Skeletal muscle tissue (tissue), 4 donors: ENCODE results near the gene CRY2. TPM values are rescaled to one million over a fixed set of nuclear protein-coding genes. Genes with fewer than 3 reads are reported as not detected.
"Not testable (repeated sequence)": the region's sequence is repeated elsewhere in the genome, so short reads cannot be mapped to it uniquely, and the experiment has no call there.

ENCODE experiments used
- H3K27ac ChIP-seq: one replicate; pipeline ENCODE4 v1.7.0; 2013; ENCODE audit warnings: mild to moderate bottlenecking, low read depth, low read length, inconsistent platforms
- H3K27me3 ChIP-seq, 3 donors: one replicate each; pipeline ENCODE4 v1.7.0; 2013; ENCODE audit warnings: low read length in 3 of 3; ENCODE audit not compliant: control insufficient read depth in 3 of 3, insufficient read depth in 3 of 3
- H3K36me3 ChIP-seq, 3 donors: one replicate each; pipeline ENCODE4 v1.7.0; 2013; ENCODE audit warnings: low read length in 3 of 3; ENCODE audit not compliant: control insufficient read depth in 3 of 3, insufficient read depth in 3 of 3
- H3K4me1 ChIP-seq, 3 donors: one replicate each; pipeline ENCODE4 v1.7.0; 2013; ENCODE audit warnings: low read length in 3 of 3, mild to moderate bottlenecking in 3 of 3; ENCODE audit not compliant: control insufficient read depth in 3 of 3, insufficient read depth in 3 of 3
- H3K4me3 ChIP-seq, 3 donors: one replicate each; pipeline ENCODE4 v1.7.0; 2013; ENCODE audit warnings: low read length in 3 of 3
- H3K9ac ChIP-seq, 3 donors: one replicate each; pipeline ENCODE4 v1.7.0; 2013; ENCODE audit warnings: low read length in 3 of 3, mild to moderate bottlenecking in 3 of 3, moderate library complexity in 2 of 3, low read depth in 1 of 3
- H3K9me3 ChIP-seq, 3 donors: one replicate each; pipeline ENCODE4 v1.7.0; 2013; ENCODE audit warnings: low read length in 3 of 3; ENCODE audit not compliant: control insufficient read depth in 3 of 3
- total RNA-seq: library from RNA; depleted of rRNA; stranded (reverse); fragments of >200 nt; gene quantifications from one replicate; pipeline ENCODE4 v1.2.3, GENCODE V29; 2014
- donor health status: Osteomylitis.

Gene CRY2
- total RNA-seq, 1 donor from 2014 or later = 37.6 TPM

- H3K9me3 ChIP-seq = no peaks in the 10 kb centered on the region
- H3K27ac ChIP-seq = peak overlapping the region; percentile 81
- H3K4me3 ChIP-seq = peak overlapping the region; percentile 80 to 93 (median 90)
- H3K36me3 ChIP-seq = peaks cover under 1 to 12% (median 6%) of the 10 kb centered on the region in 3 donors
- no peaks in the 10 kb centered on the region for H3K27me3 ChIP-seq
- H3K4me1 ChIP-seq = peaks cover 27 to 39% (median 36%) of the 10 kb centered on the region in 3 donors
- H3K9ac ChIP-seq = peak overlapping the region; percentile 84 to 86 (median 86)
Measured at GRCh38 chr11:45805305-45806071, 41.8 kb upstream of the CRY2 start.

- Histone ChIP-seq H3K9me3 (no peaks in the 10 kb centered on the region), H3K27ac (no peak overlapping the region), H3K4me3 (peak overlapping the region; percentile 80 to 93 (median 90)), H3K9ac (peak overlapping the region; percentile 84 to 86 (median 86)), H3K36me3 (peaks cover 8 to 20% (median 13%) of the 10 kb centered on the region in 3 donors), H3K4me1 (peaks cover 27 to 39% (median 36%) of the 10 kb centered on the region in 3 donors), H3K27me3 (no peaks in the 10 kb centered on the region)
Measured at GRCh38 chr11:45806072-45806933, 41.0 kb upstream of the CRY2 start.

GRCh38 chr11:45806937-45807791 is 40.1 kb upstream of the CRY2 start:
- Histone ChIP-seq H3K4me3 (no peak overlapping the region), H3K27me3 (no peaks in the 10 kb centered on the region), H3K9me3 (no peaks in the 10 kb centered on the region), H3K4me1 (peaks cover 27 to 39% (median 36%) of the 10 kb centered on the region in 3 donors), H3K27ac (no peak overlapping the region), H3K9ac (peak overlapping the region; percentile 47 to 86 (median 61)), H3K36me3 (peaks cover 14 to 24% (median 22%) of the 10 kb centered on the region in 3 donors)

- Histone ChIP-seq H3K27ac (no peak overlapping the region), H3K9ac (peak overlapping the region in 2 of 3 donors; percentile 47 to 61), H3K36me3 (peaks cover 16 to 24% (median 24%) of the 10 kb centered on the region in 3 donors), H3K4me1 (peaks cover 27 to 39% (median 36%) of the 10 kb centered on the region in 3 donors), H3K4me3 (peak overlapping the region in 1 of 3 donors; percentile 2), H3K27me3 (no peaks in the 10 kb centered on the region), H3K9me3 (no peaks in the 10 kb centered on the region)
Measured at GRCh38 chr11:45807792-45808238, 39.5 kb upstream of the CRY2 start.

GRCh38 chr11:45808427-45808826 is 38.8 kb upstream of the CRY2 start:
- not testable (repeated sequence) for H3K27ac ChIP-seq, H3K9ac ChIP-seq, H3K27me3 ChIP-seq, H3K4me3 ChIP-seq, H3K9me3 ChIP-seq
- H3K4me1 ChIP-seq = peaks cover 27 to 39% (median 36%) of the 10 kb centered on the region in 3 donors
- peaks cover 16 to 24% (median 24%) of the 10 kb centered on the region in 3 donors for H3K36me3 ChIP-seq

GRCh38 chr11:45809456-45810395 is 37.5 kb upstream of the CRY2 start:
- Histone ChIP-seq H3K4me1 (peaks cover 27 to 36% (median 33%) of the 10 kb centered on the region in 3 donors), H3K9ac (no peak overlapping the region), H3K4me3 (no peak overlapping the region), H3K36me3 (peaks cover 16 to 24% (median 24%) of the 10 kb centered on the region in 3 donors), H3K27ac (no peak overlapping the region), H3K9me3 (no peaks in the 10 kb centered on the region), H3K27me3 (no peaks in the 10 kb centered on the region)

GRCh38 chr11:45810431-45811108 is 36.7 kb upstream of the CRY2 start:
- Histone ChIP-seq H3K9me3 (no peaks in the 10 kb centered on the region), H3K4me3 (no peak overlapping the region), H3K9ac (no peak overlapping the region), H3K36me3 (peaks cover 16 to 24% (median 24%) of the 10 kb centered on the region in 3 donors), H3K27me3 (no peaks in the 10 kb centered on the region), H3K4me1 (peaks cover 25 to 32% (median 29%) of the 10 kb centered on the region in 3 donors), H3K27ac (no peak overlapping the region)

GRCh38 chr11:45811109-45811435 is 36.2 kb upstream of the CRY2 start:
- H3K27ac ChIP-seq = no peak overlapping the region
- H3K9me3 ChIP-seq = no peaks in the 10 kb centered on the region
- H3K36me3 ChIP-seq = peaks cover 16 to 24% (median 24%) of the 10 kb centered on the region in 3 donors
- no peak overlapping the region for H3K9ac ChIP-seq
- H3K27me3 ChIP-seq = no peaks in the 10 kb centered on the region
- H3K4me1 ChIP-seq = peaks cover 20 to 27% (median 24%) of the 10 kb centered on the region in 3 donors
- no peak overlapping the region for H3K4me3 ChIP-seq
